GM23338 (cell line): ENCODE data around the gene TRMT61A. TPM values are rescaled to one million over a fixed set of nuclear protein-coding genes. Genes with fewer than 3 reads are reported as not detected.
A peak's percentile ranks its signal among the peaks of the same experiment; 100 is the strongest.

Source experiments
- ATAC-seq: fragments of 200-7000 bp; cut with Tn5 transposase; 3 replicates; pipeline ENCODE4 v1.9.1; 2020
- DNase-seq: peaks from one replicate; pipeline ENCODE4 v3.0.0-alpha.2; 2015; ENCODE audit warnings: low spot score
- H2AFZ ChIP-seq: fragments of 200-600 bp; sonication (generic); 2 replicates; pipeline ENCODE4 v1.8.0; 2016; ENCODE audit warnings: antibody characterized with exemption, mild to moderate bottlenecking, moderate library complexity
- H3F3A ChIP-seq: fragments of 200-600 bp; sonication (generic); replicated peaks from 2 replicates; pipeline ENCODE4 v1.8.0; 2017; ENCODE audit warnings: antibody characterized with exemption, mixed run types, low read depth
- H3K27ac ChIP-seq: fragments of 200-600 bp; sonication (generic); 2 replicates; pipeline ENCODE4 v1.6.1; 2016; ENCODE audit warnings: low read depth
- H3K27me3 ChIP-seq: fragments of 200-600 bp; sonication (generic); 2 replicates; pipeline ENCODE4 v1.8.0; 2016; ENCODE audit warnings: mild to moderate bottlenecking, mixed run types, moderate library complexity; ENCODE audit not compliant: insufficient read depth
- H3K36me3 ChIP-seq: fragments of 200-600 bp; sonication (generic); 2 replicates; pipeline ENCODE4 v1.8.0; 2016; ENCODE audit warnings: mild to moderate bottlenecking; ENCODE audit not compliant: insufficient read depth
- H3K4me1 ChIP-seq: fragments of 200-600 bp; sonication (generic); 2 replicates; pipeline ENCODE4 v1.8.0; 2016; ENCODE audit warnings: mild to moderate bottlenecking, moderate library complexity; ENCODE audit not compliant: insufficient read depth
- H3K4me2 ChIP-seq: fragments of 200-600 bp; sonication (generic); 2 replicates; pipeline ENCODE4 v1.7.1; 2017; ENCODE audit warnings: mixed run types
- H3K4me3 ChIP-seq: fragments of 200-600 bp; sonication (generic); 2 replicates; pipeline ENCODE4 v1.6.1; 2016; ENCODE audit warnings: mixed run types
- H3K79me2 ChIP-seq: fragments of 200-600 bp; sonication (generic); replicated peaks from 2 replicates; pipeline ENCODE4 v1.8.0; 2017; ENCODE audit warnings: mild to moderate bottlenecking; ENCODE audit not compliant: insufficient read depth
- H3K9me2 ChIP-seq: fragments of 200-600 bp; sonication (generic); 2 replicates; pipeline ENCODE4 v1.8.0; 2017; ENCODE audit not compliant: insufficient read depth
- H4K20me1 ChIP-seq: fragments of 200-600 bp; sonication (generic); replicated peaks from 2 replicates; pipeline ENCODE4 v1.8.0; 2017; ENCODE audit warnings: mild to moderate bottlenecking; ENCODE audit not compliant: insufficient read depth
- H3K27ac Mint-ChIP-seq: 2 replicates; pipeline ENCODE4 v1.8.0; 2020; ENCODE audit warnings: inconsistent platforms, mild to moderate bottlenecking, moderate library complexity, mixed read lengths
- H3K27me3 Mint-ChIP-seq: 3 replicates; pipeline ENCODE4 v1.8.0; 2022; ENCODE audit warnings: low read depth, mild to moderate bottlenecking, moderate library complexity, mixed read lengths, inconsistent platforms; ENCODE audit not compliant: insufficient read depth, poor library complexity
- H3K36me3 Mint-ChIP-seq: 3 replicates; pipeline ENCODE4 v1.8.0; 2021; ENCODE audit warnings: low read depth, mild to moderate bottlenecking, inconsistent platforms, moderate library complexity, mixed read lengths
- H3K4me1 Mint-ChIP-seq: 3 replicates; pipeline ENCODE4 v1.8.0; 2020; ENCODE audit warnings: mild to moderate bottlenecking, inconsistent platforms, mixed read lengths
- H3K4me3 Mint-ChIP-seq: 3 replicates; pipeline ENCODE4 v1.8.0; 2021; ENCODE audit warnings: moderate library complexity, mild to moderate bottlenecking, inconsistent platforms, mixed read lengths
- H3K9me3 Mint-ChIP-seq: 3 replicates; pipeline ENCODE4 v1.8.0; 2020; ENCODE audit warnings: moderate library complexity, mild to moderate bottlenecking, inconsistent platforms, mixed read lengths
- CREB1 ChIP-seq: fragments of 250-450 bp; sonication (Bioruptor Pico); IDR thresholded peaks from 2 replicates; pipeline ENCODE4 v1.5.0; 2020; ENCODE audit warnings: low read depth, mild to moderate bottlenecking, moderate library complexity
- EZH2 ChIP-seq: fragments of 200-600 bp; sonication (generic); IDR thresholded peaks from one replicate; pipeline ENCODE4 v1.8.0; 2017; ENCODE audit warnings: antibody characterized with exemption, mild to moderate bottlenecking, low read depth; ENCODE audit not compliant: unreplicated experiment
- NANOG ChIP-seq: IDR thresholded peaks from 2 replicates; pipeline ENCODE4 v1.6.1; 2016; ENCODE audit warnings: antibody characterized with exemption, borderline replicate concordance
- POLR2AphosphoS5 ChIP-seq: IDR thresholded peaks from 2 replicates; pipeline ENCODE4 v1.6.1; 2016; ENCODE audit warnings: antibody characterized with exemption, low read depth
- STAT1 ChIP-seq: IDR thresholded peaks from one replicate; pipeline ENCODE4 v1.6.1; 2016; ENCODE audit warnings: antibody characterized with exemption; ENCODE audit not compliant: unreplicated experiment
- ZNF331 ChIP-seq: fragments of 250-450 bp; sonication (Bioruptor Pico); IDR thresholded peaks from 2 replicates; pipeline ENCODE4 v1.5.0; 2020; ENCODE audit warnings: low read depth, mild to moderate bottlenecking, moderate library complexity
- polyA plus RNA-seq: library from polyadenylated mRNA; unstranded; fragments of >200 nt; fragmentation: Nextera tagmentation; extraction: Ambion mirVana; gene quantifications from 2 replicates; pipeline ENCODE4 v1.2.1, GENCODE V29; 2016
- total RNA-seq: library from RNA; depleted of rRNA; stranded (reverse); fragments of >200 nt; shearing (Covaris generic); gene quantifications from 2 replicates; pipeline ENCODE4 v1.2.3, GENCODE V29; 2014
- TF ChIP-seq, protein P1 (sequence below): IDR thresholded peaks from one replicate; pipeline ENCODE4 v1.6.1; 2018; ENCODE audit warnings: antibody characterized with exemption; ENCODE audit not compliant: unreplicated experiment
- TF ChIP-seq, protein P2 (sequence below), 2 experiments: fragments of 200-600 bp in 1 of 2; sonication (generic) in 1 of 2; conservative IDR thresholded peaks; 2 replicates each; pipeline versions ENCODE4 v1.5.1 to v1.6.1; 2016 to 2017; ENCODE audit warnings: antibody characterized with exemption in 2 of 2, low read depth in 2 of 2, mild to moderate bottlenecking in 2 of 2, moderate library complexity in 1 of 2
- TF ChIP-seq, protein P3 (sequence below): IDR thresholded peaks from 2 replicates; pipeline ENCODE4 v1.6.1; 2016; ENCODE audit warnings: antibody characterized with exemption
- TF ChIP-seq, protein P4 (sequence below): fragments of 250-450 bp; sonication (Bioruptor Pico); IDR thresholded peaks from 2 replicates; pipeline ENCODE4 v1.5.0; 2020; ENCODE audit warnings: mild to moderate bottlenecking, moderate library complexity

Gene TRMT61A
- total and polyA plus RNA-seq, 2 experiments from 2014 or later = 13.4 to 28.2 TPM

DNA sequence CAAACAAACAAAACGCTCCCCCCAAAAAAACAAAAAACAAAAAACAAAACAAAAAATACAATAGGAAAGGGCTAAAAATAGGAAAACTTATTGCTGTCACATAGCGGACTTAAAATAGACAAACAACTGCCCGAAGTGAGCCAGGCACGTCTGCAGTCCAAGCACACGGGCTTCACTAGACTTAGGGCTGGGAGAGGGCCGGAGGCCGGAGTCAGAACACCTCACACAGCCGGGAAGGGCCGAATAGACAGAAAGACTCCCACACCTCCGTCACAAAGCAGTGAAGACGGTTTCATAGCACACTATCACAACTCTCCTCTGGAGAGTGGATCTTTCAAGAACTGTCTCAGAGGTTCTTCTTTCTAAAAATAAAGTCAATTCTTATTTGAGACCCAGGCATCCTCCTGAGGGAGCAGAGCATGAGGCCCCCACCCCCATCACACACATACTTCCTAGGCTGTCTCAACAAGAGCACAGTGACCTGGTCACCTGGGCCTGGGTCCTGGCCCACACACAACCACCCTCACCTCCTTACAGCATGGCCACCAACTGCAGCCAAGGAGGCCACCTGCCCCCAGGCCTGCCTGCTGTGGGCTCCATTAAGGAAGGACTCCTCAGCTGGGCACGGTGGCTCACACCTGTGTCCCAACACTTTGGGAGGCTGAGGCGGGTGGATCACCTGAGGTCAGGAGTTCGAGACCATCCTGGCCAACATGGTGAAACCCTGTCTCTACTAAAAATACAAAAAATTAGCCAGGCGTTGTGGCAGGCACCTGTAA lies 26.8 kb downstream of the TRMT61A start (continued):
- TF ChIP-seq, protein P1, sequence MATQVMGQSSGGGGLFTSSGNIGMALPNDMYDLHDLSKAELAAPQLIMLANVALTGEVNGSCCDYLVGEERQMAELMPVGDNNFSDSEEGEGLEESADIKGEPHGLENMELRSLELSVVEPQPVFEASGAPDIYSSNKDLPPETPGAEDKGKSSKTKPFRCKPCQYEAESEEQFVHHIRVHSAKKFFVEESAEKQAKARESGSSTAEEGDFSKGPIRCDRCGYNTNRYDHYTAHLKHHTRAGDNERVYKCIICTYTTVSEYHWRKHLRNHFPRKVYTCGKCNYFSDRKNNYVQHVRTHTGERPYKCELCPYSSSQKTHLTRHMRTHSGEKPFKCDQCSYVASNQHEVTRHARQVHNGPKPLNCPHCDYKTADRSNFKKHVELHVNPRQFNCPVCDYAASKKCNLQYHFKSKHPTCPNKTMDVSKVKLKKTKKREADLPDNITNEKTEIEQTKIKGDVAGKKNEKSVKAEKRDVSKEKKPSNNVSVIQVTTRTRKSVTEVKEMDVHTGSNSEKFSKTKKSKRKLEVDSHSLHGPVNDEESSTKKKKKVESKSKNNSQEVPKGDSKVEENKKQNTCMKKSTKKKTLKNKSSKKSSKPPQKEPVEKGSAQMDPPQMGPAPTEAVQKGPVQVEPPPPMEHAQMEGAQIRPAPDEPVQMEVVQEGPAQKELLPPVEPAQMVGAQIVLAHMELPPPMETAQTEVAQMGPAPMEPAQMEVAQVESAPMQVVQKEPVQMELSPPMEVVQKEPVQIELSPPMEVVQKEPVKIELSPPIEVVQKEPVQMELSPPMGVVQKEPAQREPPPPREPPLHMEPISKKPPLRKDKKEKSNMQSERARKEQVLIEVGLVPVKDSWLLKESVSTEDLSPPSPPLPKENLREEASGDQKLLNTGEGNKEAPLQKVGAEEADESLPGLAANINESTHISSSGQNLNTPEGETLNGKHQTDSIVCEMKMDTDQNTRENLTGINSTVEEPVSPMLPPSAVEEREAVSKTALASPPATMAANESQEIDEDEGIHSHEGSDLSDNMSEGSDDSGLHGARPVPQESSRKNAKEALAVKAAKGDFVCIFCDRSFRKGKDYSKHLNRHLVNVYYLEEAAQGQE = no peak
- no peak for TF ChIP-seq CREB1 (CRISPR knock-in tag)
- no peak for TF ChIP-seq POLR2AphosphoS5
- no peak for TF ChIP-seq EZH2
- TF ChIP-seq NANOG = no peak
- TF ChIP-seq STAT1 = no peak

DNA sequence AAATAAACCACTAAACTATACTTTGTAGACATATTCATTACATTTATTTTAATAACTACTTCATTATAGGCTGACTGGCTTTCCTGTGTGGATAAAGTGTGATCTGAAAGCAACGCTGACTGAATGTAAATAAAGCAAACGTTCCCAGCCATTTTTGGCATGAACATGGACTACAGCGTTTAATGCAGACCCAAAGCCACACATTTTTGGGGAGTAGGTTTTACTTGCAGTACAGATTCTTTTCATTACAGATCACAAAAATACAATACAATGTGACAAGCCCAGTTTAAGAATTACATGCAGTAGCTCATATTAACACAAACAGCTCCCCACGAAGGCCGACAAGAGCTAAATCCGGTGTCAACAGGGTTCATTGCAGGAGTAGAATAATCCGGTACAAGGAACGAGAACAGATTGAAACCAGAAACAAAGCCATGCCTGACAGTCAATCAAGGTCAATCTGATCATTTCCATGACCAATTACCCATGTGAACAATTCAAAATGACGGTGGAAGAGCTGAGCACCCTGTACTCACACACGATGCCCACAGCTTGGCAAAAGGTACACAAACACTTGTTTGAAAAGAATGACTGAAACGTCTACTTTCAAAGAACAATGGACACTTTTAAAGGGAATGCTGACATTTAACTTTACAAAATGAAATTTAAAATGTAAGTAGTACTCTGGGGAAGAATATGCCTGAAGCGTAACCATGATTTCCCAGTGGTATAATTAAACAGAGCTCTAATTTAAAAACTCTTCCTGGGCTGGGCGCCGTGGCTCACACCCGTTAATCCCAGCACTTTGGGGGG lies 28.2 kb downstream of the TRMT61A start:
- no peaks in the 10 kb centered on the region for H3K27me3 ChIP-seq
- H3K4me3 ChIP-seq = no peak overlapping the region
- no peak overlapping the region for H3K4me2 ChIP-seq
- peaks cover 26% of the 10 kb centered on the region for H4K20me1 ChIP-seq
- ATAC-seq = no peak
- peaks cover 54% of the 10 kb centered on the region for H3K79me2 ChIP-seq
- no peak overlapping the region for H3K27ac Mint-ChIP-seq
- H3K27me3 Mint-ChIP-seq = peaks cover 6% of the 10 kb centered on the region
- H3K9me2 ChIP-seq = no peaks in the 10 kb centered on the region
- no peak overlapping the region for H2AFZ ChIP-seq
- peaks cover 35% of the 10 kb centered on the region for H3F3A ChIP-seq
- H3K4me3 Mint-ChIP-seq = no peak overlapping the region
- peak overlapping the region; percentile 45; the same call in 1 of the 2 replicates for H3K27ac ChIP-seq
- peaks cover 6% of the 10 kb centered on the region for H3K4me1 ChIP-seq
- H3K36me3 Mint-ChIP-seq = peaks cover 36% of the 10 kb centered on the region
- DNase-seq = no peak
- H3K4me1 Mint-ChIP-seq = peaks cover 17% of the 10 kb centered on the region
- peaks cover 15% of the 10 kb centered on the region; the same call in 1 of the 2 replicates for H3K36me3 ChIP-seq
- H3K9me3 Mint-ChIP-seq = no peaks in the 10 kb centered on the region
- TF ChIP-seq, protein P2, sequence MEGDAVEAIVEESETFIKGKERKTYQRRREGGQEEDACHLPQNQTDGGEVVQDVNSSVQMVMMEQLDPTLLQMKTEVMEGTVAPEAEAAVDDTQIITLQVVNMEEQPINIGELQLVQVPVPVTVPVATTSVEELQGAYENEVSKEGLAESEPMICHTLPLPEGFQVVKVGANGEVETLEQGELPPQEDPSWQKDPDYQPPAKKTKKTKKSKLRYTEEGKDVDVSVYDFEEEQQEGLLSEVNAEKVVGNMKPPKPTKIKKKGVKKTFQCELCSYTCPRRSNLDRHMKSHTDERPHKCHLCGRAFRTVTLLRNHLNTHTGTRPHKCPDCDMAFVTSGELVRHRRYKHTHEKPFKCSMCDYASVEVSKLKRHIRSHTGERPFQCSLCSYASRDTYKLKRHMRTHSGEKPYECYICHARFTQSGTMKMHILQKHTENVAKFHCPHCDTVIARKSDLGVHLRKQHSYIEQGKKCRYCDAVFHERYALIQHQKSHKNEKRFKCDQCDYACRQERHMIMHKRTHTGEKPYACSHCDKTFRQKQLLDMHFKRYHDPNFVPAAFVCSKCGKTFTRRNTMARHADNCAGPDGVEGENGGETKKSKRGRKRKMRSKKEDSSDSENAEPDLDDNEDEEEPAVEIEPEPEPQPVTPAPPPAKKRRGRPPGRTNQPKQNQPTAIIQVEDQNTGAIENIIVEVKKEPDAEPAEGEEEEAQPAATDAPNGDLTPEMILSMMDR (conservative IDR thresholded peaks at IDR 0.05; ENCODE audit: low read depth in 2 of 2) = no peak
- TF ChIP-seq POLR2AphosphoS5 (no peak), ZNF331 (no peak), NANOG (no peak)
- TF ChIP-seq, protein P3, sequence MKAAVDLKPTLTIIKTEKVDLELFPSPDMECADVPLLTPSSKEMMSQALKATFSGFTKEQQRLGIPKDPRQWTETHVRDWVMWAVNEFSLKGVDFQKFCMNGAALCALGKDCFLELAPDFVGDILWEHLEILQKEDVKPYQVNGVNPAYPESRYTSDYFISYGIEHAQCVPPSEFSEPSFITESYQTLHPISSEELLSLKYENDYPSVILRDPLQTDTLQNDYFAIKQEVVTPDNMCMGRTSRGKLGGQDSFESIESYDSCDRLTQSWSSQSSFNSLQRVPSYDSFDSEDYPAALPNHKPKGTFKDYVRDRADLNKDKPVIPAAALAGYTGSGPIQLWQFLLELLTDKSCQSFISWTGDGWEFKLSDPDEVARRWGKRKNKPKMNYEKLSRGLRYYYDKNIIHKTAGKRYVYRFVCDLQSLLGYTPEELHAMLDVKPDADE = no peak
- TF ChIP-seq, protein P4, sequence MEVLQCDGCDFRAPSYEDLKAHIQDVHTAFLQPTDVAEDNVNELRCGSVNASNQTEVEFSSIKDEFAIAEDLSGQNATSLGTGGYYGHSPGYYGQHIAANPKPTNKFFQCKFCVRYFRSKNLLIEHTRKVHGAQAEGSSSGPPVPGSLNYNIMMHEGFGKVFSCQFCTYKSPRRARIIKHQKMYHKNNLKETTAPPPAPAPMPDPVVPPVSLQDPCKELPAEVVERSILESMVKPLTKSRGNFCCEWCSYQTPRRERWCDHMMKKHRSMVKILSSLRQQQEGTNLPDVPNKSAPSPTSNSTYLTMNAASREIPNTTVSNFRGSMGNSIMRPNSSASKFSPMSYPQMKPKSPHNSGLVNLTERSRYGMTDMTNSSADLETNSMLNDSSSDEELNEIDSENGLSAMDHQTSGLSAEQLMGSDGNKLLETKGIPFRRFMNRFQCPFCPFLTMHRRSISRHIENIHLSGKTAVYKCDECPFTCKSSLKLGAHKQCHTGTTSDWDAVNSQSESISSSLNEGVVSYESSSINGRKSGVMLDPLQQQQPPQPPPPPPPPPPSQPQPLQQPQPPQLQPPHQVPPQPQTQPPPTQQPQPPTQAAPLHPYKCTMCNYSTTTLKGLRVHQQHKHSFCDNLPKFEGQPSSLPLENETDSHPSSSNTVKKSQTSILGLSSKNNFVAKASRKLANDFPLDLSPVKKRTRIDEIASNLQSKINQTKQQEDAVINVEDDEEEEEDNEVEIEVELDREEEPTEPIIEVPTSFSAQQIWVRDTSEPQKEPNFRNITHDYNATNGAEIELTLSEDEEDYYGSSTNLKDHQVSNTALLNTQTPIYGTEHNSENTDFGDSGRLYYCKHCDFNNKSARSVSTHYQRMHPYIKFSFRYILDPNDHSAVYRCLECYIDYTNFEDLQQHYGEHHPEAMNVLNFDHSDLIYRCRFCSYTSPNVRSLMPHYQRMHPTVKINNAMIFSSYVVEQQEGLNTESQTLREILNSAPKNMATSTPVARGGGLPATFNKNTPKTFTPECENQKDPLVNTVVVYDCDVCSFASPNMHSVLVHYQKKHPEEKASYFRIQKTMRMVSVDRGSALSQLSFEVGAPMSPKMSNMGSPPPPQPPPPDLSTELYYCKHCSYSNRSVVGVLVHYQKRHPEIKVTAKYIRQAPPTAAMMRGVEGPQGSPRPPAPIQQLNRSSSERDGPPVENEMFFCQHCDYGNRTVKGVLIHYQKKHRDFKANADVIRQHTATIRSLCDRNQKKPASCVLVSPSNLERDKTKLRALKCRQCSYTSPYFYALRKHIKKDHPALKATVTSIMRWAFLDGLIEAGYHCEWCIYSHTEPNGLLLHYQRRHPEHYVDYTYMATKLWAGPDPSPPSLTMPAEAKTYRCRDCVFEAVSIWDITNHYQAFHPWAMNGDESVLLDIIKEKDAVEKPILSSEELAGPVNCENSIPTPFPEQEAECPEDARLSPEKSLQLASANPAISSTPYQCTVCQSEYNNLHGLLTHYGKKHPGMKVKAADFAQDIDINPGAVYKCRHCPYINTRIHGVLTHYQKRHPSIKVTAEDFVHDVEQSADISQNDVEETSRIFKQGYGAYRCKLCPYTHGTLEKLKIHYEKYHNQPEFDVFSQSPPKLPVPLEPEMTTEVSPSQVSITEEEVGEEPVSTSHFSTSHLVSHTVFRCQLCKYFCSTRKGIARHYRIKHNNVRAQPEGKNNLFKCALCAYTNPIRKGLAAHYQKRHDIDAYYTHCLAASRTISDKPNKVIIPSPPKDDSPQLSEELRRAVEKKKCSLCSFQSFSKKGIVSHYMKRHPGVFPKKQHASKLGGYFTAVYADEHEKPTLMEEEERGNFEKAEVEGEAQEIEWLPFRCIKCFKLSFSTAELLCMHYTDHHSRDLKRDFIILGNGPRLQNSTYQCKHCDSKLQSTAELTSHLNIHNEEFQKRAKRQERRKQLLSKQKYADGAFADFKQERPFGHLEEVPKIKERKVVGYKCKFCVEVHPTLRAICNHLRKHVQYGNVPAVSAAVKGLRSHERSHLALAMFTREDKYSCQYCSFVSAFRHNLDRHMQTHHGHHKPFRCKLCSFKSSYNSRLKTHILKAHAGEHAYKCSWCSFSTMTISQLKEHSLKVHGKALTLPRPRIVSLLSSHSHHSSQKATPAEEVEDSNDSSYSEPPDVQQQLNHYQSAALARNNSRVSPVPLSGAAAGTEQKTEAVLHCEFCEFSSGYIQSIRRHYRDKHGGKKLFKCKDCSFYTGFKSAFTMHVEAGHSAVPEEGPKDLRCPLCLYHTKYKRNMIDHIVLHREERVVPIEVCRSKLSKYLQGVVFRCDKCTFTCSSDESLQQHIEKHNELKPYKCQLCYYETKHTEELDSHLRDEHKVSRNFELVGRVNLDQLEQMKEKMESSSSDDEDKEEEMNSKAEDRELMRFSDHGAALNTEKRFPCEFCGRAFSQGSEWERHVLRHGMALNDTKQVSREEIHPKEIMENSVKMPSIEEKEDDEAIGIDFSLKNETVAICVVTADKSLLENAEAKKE (CRISPR knock-in tag) = no peak
